Neural cell (in vitro differentiated cells): Measurements from ENCODE around the gene MAP6. TPM values are rescaled to one million over a fixed set of nuclear protein-coding genes. Genes with fewer than 3 reads are reported as not detected.

Experiments
- H2AFZ ChIP-seq: fragments of 200-600, 300-800 bp; sonication (generic), shearing (Covaris generic); 2 replicates; pipeline ENCODE4 v1.6.0; 2014; ENCODE audit warnings: low read depth, mild to moderate bottlenecking, antibody characterized with exemption, low read length, moderate library complexity
- H3F3A ChIP-seq: fragments of 200-600 bp; shearing (Covaris generic); 2 replicates; pipeline ENCODE4 v1.6.1; 2016; ENCODE audit warnings: mild to moderate bottlenecking, moderate library complexity, mixed read lengths, antibody characterized with exemption, low read length; ENCODE audit not compliant: insufficient read depth, poor library complexity, severe bottlenecking
- H3K27ac ChIP-seq: fragments of 200-600, 300-800 bp; sonication (generic), shearing (Covaris generic); 2 replicates; pipeline ENCODE4 v1.5.1; 2014; ENCODE audit warnings: mild to moderate bottlenecking, low read length, moderate library complexity
- H3K27me3 ChIP-seq: fragments of 300-800, 200-600 bp; sonication (generic), shearing (Covaris generic); 2 replicates; pipeline ENCODE4 v1.6.0; 2014; ENCODE audit warnings: mild to moderate bottlenecking, low read depth, low read length, moderate library complexity; ENCODE audit not compliant: insufficient read depth
- H3K36me3 ChIP-seq: fragments of 300-800, 200-600 bp; sonication (generic), shearing (Covaris generic); 2 replicates; pipeline ENCODE4 v1.5.1; 2014; ENCODE audit warnings: mild to moderate bottlenecking, antibody characterized with exemption, low read length, moderate library complexity; ENCODE audit not compliant: insufficient read depth
- H3K4me2 ChIP-seq: fragments of 300-800, 200-600 bp; sonication (generic), shearing (Covaris generic); 2 replicates; pipeline ENCODE4 v1.6.0; 2014; ENCODE audit warnings: mild to moderate bottlenecking, low read length
- H3K4me3 ChIP-seq: fragments of 300-800, 200-600 bp; sonication (generic), shearing (Covaris generic); 2 replicates; pipeline ENCODE4 v1.5.1; 2014; ENCODE audit warnings: mild to moderate bottlenecking, low read length, moderate library complexity
- H3K79me2 ChIP-seq: fragments of 200-600 bp; shearing (Covaris generic); replicated peaks from 2 replicates; pipeline ENCODE4 v1.6.0; 2014; ENCODE audit warnings: mild to moderate bottlenecking, low read length, moderate library complexity; ENCODE audit not compliant: insufficient read depth
- H3K9ac ChIP-seq: fragments of 300-800, 200-600 bp; sonication (generic), shearing (Covaris generic); 2 replicates; pipeline ENCODE4 v1.6.1; 2016; ENCODE audit warnings: mild to moderate bottlenecking, low read length, mixed read lengths
- H3K9me2 ChIP-seq: fragments of 200-600 bp; shearing (Covaris generic); 2 replicates; pipeline ENCODE4 v1.6.1; 2016; ENCODE audit warnings: mild to moderate bottlenecking, low read length, mixed read lengths; ENCODE audit not compliant: insufficient read depth
- H3K9me3 ChIP-seq: fragments of 200-600, 300-800 bp; sonication (generic), shearing (Covaris generic); 2 replicates; pipeline ENCODE4 v1.6.1; 2016; ENCODE audit warnings: mild to moderate bottlenecking, mixed run types, low read length, moderate library complexity, mixed read lengths
- H4K20me1 ChIP-seq: fragments of 200-600 bp; shearing (Covaris generic); 2 replicates; pipeline ENCODE4 v1.6.1; 2016; ENCODE audit warnings: mild to moderate bottlenecking, mixed run types; ENCODE audit not compliant: insufficient read depth
- EP300 ChIP-seq: fragments of 450-650 bp; conservative IDR thresholded peaks from 2 replicates; pipeline ENCODE4 v1.6.1; 2014; ENCODE audit warnings: antibody characterized with exemption, mild to moderate bottlenecking, moderate library complexity; ENCODE audit not compliant: poor library complexity, severe bottlenecking
- EZH2 ChIP-seq: fragments of 200-600, 300-800 bp; shearing (Covaris generic), sonication (generic); IDR thresholded peaks from 2 replicates; pipeline ENCODE4 v1.6.1; 2014; ENCODE audit warnings: antibody characterized with exemption, low read length, borderline replicate concordance, mild to moderate bottlenecking; ENCODE audit not compliant: insufficient read depth, poor library complexity, severe bottlenecking
- MXI1 ChIP-seq: fragments of 450-650 bp; conservative IDR thresholded peaks from 2 replicates; pipeline ENCODE4 v1.6.1; 2014; ENCODE audit warnings: antibody characterized with exemption, mild to moderate bottlenecking; ENCODE audit not compliant: poor library complexity, severe bottlenecking
- POLR2AphosphoS5 ChIP-seq: IDR thresholded peaks from 2 replicates; pipeline ENCODE4 v1.6.1; 2012
- RAD21 ChIP-seq: fragments of 450-650 bp; conservative IDR thresholded peaks from 2 replicates; pipeline ENCODE4 v1.6.1; 2014; ENCODE audit warnings: antibody characterized with exemption, mild to moderate bottlenecking, moderate library complexity
- SMC3 ChIP-seq: fragments of 450-650 bp; conservative IDR thresholded peaks from 2 replicates; pipeline ENCODE4 v1.6.1; 2014; ENCODE audit warnings: antibody characterized with exemption, mild to moderate bottlenecking, moderate library complexity; ENCODE audit not compliant: poor library complexity
- TAF1 ChIP-seq: IDR thresholded peaks from 2 replicates; pipeline ENCODE4 v1.6.1; 2012; ENCODE audit warnings: low read depth
- polyA plus RNA-seq: library from polyadenylated mRNA; depleted of rRNA; stranded (reverse); fragments of >200 nt; gene quantifications from 2 replicates; pipeline ENCODE4 v1.2.3, GENCODE V29; 2014
- TF ChIP-seq, protein P1 (sequence below): IDR thresholded peaks from 2 replicates; pipeline ENCODE4 v1.6.1; 2012; ENCODE audit warnings: borderline replicate concordance
- TF ChIP-seq, protein P2 (sequence below): fragments of 450-650 bp; IDR thresholded peaks from 2 replicates; pipeline ENCODE4 v1.5.1; 2014; ENCODE audit warnings: antibody characterized with exemption, mild to moderate bottlenecking, moderate library complexity; ENCODE audit not compliant: poor library complexity, severe bottlenecking

The MAP6 gene
- polyA plus RNA-seq, 1 donor from 2014 or later = 178 TPM

DNA sequence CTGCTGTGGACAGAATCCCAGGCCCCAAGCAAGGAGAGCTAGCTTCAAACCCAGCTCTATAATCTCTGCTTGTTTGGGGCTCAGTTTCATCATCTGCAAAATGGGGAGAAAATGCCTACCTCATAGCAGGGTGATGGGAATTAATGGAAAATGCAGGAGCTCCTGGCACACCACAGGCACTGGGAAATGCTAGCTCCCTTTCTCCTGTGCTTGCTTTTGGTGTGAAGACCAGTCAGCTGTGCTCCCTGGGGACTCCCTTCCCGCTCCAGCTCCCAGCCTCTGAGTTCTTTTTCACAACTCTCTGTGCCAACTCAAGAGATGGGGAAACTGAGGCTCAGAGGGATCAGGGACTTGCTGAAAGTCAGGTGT, 115.0 kb downstream of the MAP6 start:
- Histone ChIP-seq H3K27me3 (no peaks in the 10 kb centered on the region), H3K4me2 (no peak overlapping the region), H3K79me2 (no peaks in the 10 kb centered on the region), H3K36me3 (no peaks in the 10 kb centered on the region), H2AFZ (no peak overlapping the region), H3K9me3 (no peaks in the 10 kb centered on the region), H3K27ac (no peak overlapping the region), H3K9ac (no peak overlapping the region), H3K9me2 (no peaks in the 10 kb centered on the region), H4K20me1 (no peaks in the 10 kb centered on the region), H3K4me3 (no peak overlapping the region), H3F3A (no peaks in the 10 kb centered on the region)
- TF ChIP-seq TAF1 (no peak), POLR2AphosphoS5 (no peak), EZH2 (no peak), RAD21 (no peak), MXI1 (no peak), SMC3 (no peak), EP300 (no peak)
- TF ChIP-seq, protein P1, sequence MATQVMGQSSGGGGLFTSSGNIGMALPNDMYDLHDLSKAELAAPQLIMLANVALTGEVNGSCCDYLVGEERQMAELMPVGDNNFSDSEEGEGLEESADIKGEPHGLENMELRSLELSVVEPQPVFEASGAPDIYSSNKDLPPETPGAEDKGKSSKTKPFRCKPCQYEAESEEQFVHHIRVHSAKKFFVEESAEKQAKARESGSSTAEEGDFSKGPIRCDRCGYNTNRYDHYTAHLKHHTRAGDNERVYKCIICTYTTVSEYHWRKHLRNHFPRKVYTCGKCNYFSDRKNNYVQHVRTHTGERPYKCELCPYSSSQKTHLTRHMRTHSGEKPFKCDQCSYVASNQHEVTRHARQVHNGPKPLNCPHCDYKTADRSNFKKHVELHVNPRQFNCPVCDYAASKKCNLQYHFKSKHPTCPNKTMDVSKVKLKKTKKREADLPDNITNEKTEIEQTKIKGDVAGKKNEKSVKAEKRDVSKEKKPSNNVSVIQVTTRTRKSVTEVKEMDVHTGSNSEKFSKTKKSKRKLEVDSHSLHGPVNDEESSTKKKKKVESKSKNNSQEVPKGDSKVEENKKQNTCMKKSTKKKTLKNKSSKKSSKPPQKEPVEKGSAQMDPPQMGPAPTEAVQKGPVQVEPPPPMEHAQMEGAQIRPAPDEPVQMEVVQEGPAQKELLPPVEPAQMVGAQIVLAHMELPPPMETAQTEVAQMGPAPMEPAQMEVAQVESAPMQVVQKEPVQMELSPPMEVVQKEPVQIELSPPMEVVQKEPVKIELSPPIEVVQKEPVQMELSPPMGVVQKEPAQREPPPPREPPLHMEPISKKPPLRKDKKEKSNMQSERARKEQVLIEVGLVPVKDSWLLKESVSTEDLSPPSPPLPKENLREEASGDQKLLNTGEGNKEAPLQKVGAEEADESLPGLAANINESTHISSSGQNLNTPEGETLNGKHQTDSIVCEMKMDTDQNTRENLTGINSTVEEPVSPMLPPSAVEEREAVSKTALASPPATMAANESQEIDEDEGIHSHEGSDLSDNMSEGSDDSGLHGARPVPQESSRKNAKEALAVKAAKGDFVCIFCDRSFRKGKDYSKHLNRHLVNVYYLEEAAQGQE = no peak
- TF ChIP-seq, protein P2, sequence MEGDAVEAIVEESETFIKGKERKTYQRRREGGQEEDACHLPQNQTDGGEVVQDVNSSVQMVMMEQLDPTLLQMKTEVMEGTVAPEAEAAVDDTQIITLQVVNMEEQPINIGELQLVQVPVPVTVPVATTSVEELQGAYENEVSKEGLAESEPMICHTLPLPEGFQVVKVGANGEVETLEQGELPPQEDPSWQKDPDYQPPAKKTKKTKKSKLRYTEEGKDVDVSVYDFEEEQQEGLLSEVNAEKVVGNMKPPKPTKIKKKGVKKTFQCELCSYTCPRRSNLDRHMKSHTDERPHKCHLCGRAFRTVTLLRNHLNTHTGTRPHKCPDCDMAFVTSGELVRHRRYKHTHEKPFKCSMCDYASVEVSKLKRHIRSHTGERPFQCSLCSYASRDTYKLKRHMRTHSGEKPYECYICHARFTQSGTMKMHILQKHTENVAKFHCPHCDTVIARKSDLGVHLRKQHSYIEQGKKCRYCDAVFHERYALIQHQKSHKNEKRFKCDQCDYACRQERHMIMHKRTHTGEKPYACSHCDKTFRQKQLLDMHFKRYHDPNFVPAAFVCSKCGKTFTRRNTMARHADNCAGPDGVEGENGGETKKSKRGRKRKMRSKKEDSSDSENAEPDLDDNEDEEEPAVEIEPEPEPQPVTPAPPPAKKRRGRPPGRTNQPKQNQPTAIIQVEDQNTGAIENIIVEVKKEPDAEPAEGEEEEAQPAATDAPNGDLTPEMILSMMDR = no peak

DNA sequence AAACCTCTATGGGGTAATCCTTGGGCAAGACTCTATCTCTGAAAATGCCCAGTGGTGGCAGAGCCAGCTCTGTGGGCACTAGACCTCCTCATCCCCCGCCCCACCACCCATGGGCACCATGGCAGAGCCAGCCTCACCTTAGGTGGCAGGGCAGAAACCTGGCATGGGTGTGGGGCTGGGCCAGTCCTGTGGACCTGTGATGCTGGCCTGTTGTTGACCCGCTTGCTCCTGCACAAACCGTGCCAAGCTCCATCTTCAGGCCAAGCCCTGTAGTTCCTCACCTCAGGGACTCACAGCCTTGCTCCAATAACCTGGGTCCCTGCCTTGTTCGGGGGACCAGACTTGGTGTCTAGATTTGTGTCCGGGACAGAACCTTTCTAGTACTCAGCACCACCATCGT, 115.7 kb downstream of the MAP6 start:
- Histone ChIP-seq H3K27me3 (no peaks in the 10 kb centered on the region), H3K9ac (no peak overlapping the region), H3K27ac (no peak overlapping the region), H3K36me3 (no peaks in the 10 kb centered on the region), H3F3A (no peaks in the 10 kb centered on the region), H3K9me3 (no peaks in the 10 kb centered on the region), H3K79me2 (no peaks in the 10 kb centered on the region), H3K4me3 (no peak overlapping the region), H3K9me2 (no peaks in the 10 kb centered on the region), H2AFZ (no peak overlapping the region), H4K20me1 (no peaks in the 10 kb centered on the region), H3K4me2 (no peak overlapping the region)
- TF ChIP-seq, protein P1 = no peak
- TF ChIP-seq, protein P2 = no peak
- TF ChIP-seq EP300 = no peak
- TF ChIP-seq EZH2 = no peak
- no peak for TF ChIP-seq TAF1
- TF ChIP-seq SMC3 = no peak
- no peak for TF ChIP-seq RAD21
- TF ChIP-seq POLR2AphosphoS5 = no peak
